Right lobe of liver (tissue), 4 donors: ENCODE data around the gene PCK2.

Experiments
- CTCF ChIP-seq, 4 donors: fragments of 200-600 bp in 3 of 4; fragments of 450-650 bp in 1 of 4; IDR thresholded peaks; one replicate each; pipeline versions ENCODE4 v1.5.1 to v1.8.0; 2016 to 2022; ENCODE audit warnings: antibody characterized with exemption in 4 of 4, mild to moderate bottlenecking in 2 of 4
- POLR2A ChIP-seq: fragments of 450-650 bp; IDR thresholded peaks from one replicate; pipeline ENCODE4 v1.6.1; 2017; ENCODE audit warnings: antibody characterized with exemption, mild to moderate bottlenecking
- donor health status: DM: no; HTN: no; CAD: no.
- donor health status: DM: no; HTN: no; CAD: no.
- donor health status: DM: no; HTN: yes; CAD: no.

GRCh38 chr14:24100982-24101494 is 6.9 kb downstream of the PCK2 start:
- TF ChIP-seq CTCF (IDR thresholded peaks at IDR 0.05) (no peak), POLR2A (no peak)
